Measurements from ENCODE around the gene TLE4.
"Not testable (repeated sequence)": the region's sequence is repeated elsewhere in the genome, so short reads cannot be mapped to it uniquely, and the experiment has no call there.

TLE4 gene

GRCh38 chr9:79745752-79746336 lies 174.1 kb downstream of the TLE4 start:
- DNase-seq: no peak

- not testable (repeated sequence) for DNase-seq
Measured at GRCh38 chr9:79751895-79752466, 180.2 kb downstream of the TLE4 start.

DNA sequence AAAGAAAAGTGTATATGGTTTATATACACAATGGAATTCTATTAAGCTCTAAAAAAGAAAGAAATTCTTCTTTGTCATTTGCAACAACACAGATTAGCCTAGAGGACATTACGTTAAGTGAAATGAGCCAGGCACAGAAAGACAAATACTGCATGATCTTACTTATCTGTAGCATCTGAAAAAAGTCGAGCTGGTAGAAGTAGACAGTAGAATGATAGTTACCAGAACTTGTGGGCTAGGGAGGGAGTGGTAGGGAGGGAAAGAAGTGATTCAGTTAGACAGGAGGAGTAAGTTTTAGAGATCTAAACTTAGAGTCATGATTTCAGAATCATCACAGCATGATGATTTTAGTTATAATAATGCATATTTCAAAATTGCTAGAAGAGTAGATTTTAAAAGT lies 184.6 kb downstream of the TLE4 start:
- DNase-seq: no peak

DNA sequence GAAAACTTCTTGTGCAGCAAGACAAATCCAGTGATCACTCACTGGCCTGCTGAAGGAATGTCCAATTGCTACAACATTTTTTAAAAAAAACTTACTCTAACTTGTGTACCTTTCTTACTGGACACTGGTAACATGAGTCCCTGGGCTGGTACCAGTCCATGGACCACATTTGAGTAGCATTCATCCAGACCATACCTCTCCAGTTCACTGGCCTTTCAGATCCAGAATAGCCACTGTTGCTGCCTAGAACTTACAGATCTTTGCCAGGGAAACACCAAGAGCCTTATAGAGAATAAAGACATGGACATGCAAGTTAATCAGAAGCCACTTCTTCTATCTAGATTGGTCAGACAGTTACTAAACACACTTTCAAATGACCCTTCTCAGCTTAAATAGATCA lies 185.3 kb downstream of the TLE4 start:
- no peak for DNase-seq

GRCh38 chr9:79757881-79758669 lies 186.3 kb downstream of the TLE4 start:
- no peak for DNase-seq

DNA sequence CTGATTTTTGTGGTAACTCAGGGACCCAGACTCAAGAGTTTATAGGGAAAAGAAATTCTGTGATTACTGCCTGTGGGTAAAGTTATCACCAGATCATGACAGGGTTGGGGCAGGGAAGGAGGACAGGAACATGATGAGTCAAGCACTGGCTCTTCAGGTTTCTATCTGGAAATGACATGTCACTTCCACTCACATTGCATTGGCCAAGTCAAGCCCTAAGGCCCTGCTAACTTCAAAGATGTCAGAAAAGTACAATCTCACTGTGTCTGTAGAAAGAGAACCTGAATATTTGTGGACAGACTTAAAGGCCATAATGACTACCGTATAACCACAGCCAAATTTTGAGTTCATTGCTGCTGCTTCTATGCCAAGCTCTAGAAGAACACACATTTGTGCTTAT lies 187.7 kb downstream of the TLE4 start:
- no peak for DNase-seq

DNA sequence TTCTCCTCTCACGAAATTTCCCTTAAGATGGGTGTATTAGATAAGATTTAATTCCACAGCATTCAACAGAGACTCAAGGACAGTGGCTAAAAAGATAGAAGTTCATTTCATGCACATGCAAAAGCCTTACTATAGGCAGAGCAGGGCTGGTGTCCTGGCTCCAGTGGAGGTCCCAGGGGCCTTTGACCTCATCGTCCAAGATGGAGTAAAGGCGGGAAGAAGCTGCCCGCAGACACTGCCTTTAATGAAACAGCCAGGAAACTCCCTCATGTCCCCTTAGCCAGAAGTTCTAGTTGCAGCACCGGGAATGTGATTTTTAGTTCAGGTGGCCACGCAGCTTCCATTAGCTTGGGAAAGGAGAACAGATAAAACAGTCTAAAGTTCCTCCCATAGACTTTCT lies 190.3 kb downstream of the TLE4 start:
- DNase-seq: no peak

DNA sequence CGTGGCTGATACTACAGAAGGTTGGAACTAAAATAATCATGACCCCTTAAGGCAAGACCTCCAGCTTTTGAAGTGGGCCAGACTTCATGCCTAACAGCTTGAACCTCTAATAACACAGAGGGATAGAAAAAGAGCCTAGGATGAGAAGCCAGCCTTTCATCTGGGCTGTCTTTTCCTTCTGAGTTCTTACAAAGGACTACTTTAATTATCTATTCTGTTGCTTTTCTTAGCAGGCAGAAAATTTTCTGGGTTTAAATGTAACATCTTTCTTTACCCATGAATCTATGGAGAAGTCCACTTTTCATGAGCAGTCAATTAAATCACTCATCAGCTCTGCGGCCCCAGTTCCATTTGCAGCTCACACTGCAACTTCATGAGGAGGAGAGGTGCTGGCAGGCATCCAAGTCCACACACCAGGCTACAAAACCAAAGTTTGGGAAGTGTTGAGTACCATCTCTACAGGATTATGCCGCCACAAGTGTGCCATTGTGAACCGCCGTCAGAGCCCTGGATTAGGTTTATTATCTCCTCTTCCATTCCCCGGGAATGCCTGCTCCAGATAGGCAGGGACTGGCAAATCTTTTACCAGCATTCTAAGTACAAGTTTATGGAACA lies 192.0 kb downstream of the TLE4 start:
- DNase-seq: no peak

DNA sequence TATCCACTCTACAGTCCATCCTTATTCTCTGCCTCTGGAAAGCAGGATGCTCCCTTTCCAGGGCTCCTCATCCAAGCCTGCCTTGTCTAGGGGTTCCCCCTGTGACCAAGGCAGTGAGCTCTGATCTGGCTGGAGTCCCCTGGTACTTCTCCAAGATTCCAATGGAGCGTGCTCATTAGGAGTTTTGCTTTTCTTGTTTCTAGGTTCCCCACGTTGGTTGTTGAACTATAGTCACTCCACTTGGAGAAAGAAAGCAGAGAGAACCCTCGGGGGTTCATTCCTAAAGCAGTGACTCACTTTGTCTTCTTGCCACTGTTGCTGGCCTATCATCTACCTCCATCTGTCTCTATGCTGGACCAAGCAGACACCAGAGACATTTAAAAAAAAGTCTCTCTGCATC lies 192.6 kb downstream of the TLE4 start:
- DNase-seq: no peak

DNA sequence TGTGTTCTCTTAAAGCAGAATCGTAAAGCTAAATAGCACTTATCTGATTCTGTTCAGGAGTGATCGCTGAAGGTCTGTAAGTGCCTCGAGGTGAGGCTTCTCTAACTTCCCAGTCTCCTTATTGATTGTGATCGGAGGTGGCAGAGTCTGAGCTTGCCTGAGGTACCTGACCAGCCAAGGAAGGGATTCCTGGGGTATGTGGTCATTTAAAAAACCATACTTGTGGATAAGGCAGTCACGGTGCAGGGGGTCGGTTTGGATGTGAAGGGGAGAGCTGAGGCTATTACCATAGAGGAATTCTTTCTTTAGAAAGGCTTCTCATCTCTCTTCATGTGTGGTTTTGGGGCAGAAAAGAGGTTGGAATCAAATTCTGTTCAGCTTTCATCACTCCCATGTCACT lies 193.7 kb downstream of the TLE4 start:
- DNase-seq: no peak

GRCh38 chr9:79766091-79766490 lies 194.3 kb downstream of the TLE4 start:
- no peak for DNase-seq

DNA sequence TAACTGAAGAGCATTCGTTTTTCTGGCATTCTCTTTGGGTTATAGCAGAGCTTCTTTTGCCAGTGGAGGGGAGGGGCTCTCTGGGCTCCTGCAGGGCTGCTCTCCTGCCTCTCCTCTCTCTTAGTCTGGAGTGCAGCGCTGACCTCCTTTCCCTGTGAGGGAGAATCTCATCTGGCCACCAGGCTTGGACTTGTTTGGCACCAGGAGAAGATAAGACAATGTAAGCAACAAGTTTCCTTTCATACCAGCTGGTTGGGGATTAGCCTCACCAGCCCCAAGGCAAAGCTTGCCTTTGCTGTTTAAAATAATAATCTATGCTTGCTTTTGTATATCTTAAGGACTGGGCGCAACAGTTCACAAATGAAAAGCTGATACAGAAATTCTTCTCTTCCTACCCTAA lies 196.4 kb downstream of the TLE4 start:
- DNase-seq: no peak

- no peak for DNase-seq
Measured at GRCh38 chr9:79769476-79770275, 197.9 kb downstream of the TLE4 start.

DNA sequence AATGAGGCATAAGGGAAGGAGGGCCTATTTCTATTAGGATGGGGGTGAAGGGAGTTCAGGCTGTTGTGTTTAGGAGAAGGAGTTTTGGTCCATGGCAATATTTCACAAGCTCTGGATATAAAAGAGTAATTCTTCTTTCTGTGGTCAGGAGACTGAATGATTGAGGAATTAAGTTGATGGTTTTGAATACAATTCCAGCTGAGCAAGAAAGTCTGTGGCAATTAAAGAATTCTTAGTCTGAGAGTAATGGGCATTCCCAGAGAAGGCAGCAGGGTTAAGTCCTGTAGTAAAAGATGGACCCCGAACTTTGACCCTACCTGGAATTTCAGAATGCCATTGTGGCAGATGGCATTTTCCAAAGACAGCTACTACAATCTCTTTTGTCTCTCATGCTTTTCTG lies 202.6 kb downstream of the TLE4 start:
- DNase-seq: no peak

Data from stimulated activated CD8-positive, alpha-beta memory T cell treated with anti-CD3 and anti-CD28 coated beads, Interleukin-4, amount 100 ng/mL, for 48 hours (primary cell).